ENCODE measurements around the gene MRAS. TPM values are rescaled to one million over a fixed set of nuclear protein-coding genes. Genes with fewer than 3 reads are reported as not detected.

MRAS gene
- total RNA-seq, 1 donor from 2014 or later = 40.1 TPM

DNA sequence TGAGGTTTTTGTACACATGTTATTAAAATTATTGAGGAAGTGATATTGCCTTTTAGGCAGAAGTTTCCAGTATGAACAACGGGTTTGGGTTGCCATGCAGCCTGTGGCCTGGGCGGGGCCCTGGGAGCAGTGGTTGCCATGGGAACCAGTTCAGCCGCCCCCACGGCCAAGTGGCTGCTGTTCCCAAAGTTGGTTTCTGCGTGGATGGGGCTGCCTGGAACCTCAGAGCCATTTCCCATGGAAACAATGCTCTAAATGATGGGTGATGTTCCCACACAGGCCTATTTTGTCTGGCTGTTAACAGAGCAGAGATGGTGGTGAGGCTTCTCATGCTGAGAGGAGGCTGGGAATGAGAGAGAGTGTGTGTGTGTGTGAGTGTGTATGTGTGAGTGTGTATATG is 19.5 kb downstream of the MRAS start:
- H3K27ac Mint-ChIP-seq = no peak overlapping the region
- peaks cover 4% of the 10 kb centered on the region for H3K4me1 Mint-ChIP-seq
- no peak for DNase-seq (ENCODE audit: low spot score in 2 of 2, unreplicated experiment in 2 of 2)
- TF ChIP-seq, protein P1, sequence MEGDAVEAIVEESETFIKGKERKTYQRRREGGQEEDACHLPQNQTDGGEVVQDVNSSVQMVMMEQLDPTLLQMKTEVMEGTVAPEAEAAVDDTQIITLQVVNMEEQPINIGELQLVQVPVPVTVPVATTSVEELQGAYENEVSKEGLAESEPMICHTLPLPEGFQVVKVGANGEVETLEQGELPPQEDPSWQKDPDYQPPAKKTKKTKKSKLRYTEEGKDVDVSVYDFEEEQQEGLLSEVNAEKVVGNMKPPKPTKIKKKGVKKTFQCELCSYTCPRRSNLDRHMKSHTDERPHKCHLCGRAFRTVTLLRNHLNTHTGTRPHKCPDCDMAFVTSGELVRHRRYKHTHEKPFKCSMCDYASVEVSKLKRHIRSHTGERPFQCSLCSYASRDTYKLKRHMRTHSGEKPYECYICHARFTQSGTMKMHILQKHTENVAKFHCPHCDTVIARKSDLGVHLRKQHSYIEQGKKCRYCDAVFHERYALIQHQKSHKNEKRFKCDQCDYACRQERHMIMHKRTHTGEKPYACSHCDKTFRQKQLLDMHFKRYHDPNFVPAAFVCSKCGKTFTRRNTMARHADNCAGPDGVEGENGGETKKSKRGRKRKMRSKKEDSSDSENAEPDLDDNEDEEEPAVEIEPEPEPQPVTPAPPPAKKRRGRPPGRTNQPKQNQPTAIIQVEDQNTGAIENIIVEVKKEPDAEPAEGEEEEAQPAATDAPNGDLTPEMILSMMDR (IDR thresholded peaks at IDR 0.05; ENCODE audit: unreplicated experiment) = no peak
- H3K4me3 Mint-ChIP-seq = no peak overlapping the region
- H3K36me3 Mint-ChIP-seq = peaks cover 4% of the 10 kb centered on the region
- no peaks in the 10 kb centered on the region for H3K27me3 Mint-ChIP-seq (ENCODE audit: low read depth)
- H3K9me3 Mint-ChIP-seq = peaks cover 4% of the 10 kb centered on the region

DNA sequence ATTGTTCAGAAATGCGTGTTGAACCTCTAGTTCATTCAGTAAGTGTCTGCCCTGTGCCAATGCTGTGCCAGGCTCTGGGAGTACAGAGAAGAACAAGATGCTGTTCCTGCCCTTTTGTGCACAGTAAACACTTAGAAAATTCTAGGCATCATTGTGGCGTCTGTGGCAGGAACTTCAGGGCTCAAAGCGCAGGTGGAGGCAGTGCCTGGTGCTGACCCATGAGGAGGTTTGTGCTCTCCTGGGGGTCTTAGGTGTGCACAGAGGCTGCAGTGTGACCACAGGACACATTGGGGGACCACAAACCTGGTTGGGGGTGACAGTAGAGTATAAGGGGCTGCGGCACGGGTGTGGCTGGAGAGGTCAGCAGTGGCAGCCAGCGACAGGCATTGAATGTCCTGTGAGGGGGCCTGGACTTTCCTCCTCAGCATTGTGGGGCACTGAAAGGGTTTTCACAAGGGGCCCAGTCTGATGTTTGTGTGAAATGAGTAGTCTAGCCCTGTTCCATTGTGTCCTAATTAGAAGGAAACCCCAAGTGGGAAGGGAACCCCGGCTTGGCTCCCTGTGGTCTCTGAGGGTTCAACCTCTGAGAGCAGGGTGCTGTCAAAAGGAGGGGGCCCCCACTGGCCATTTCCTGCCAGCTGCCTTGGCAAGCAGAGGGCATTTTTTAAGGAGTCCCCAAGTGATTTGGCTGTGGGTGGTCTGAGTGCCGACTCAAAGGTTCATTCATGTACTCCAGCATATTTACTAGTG is 20.9 kb downstream of the MRAS start:
- peaks cover 4% of the 10 kb centered on the region for H3K4me1 Mint-ChIP-seq
- no peaks in the 10 kb centered on the region for H3K27me3 Mint-ChIP-seq (ENCODE audit: low read depth)
- no peak overlapping the region for H3K4me3 Mint-ChIP-seq
- TF ChIP-seq, protein P1 (IDR thresholded peaks at IDR 0.05; ENCODE audit: unreplicated experiment) = no peak
- no peak overlapping the region for H3K27ac Mint-ChIP-seq
- H3K9me3 Mint-ChIP-seq = peaks cover 5% of the 10 kb centered on the region
- peaks cover 11% of the 10 kb centered on the region for H3K36me3 Mint-ChIP-seq
- DNase-seq (ENCODE audit: low spot score in 2 of 2, unreplicated experiment in 2 of 2) = no peak

DNA sequence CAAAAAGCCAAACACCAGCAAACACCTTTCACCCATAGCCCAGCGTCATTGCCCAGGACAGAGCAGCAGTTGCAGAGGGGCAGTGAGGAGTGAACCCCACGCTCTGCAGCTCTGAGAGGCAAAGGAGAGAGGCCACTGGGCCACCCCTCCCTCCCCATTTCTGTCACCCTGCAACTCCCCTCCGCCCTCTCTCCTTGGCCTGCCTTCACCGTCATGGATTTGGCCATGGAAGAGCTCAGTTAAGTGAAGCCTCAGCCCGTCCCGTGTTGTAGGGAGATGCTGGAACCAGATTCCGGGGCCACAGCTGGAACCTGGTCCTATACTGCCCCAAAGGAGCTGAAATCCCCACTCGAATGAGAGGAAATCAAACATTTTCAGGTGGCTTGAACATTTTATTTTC is 21.9 kb downstream of the MRAS start:
- TF ChIP-seq, protein P1 (IDR thresholded peaks at IDR 0.05; ENCODE audit: unreplicated experiment) = no peak
- peaks cover 18% of the 10 kb centered on the region for H3K36me3 Mint-ChIP-seq

DNA sequence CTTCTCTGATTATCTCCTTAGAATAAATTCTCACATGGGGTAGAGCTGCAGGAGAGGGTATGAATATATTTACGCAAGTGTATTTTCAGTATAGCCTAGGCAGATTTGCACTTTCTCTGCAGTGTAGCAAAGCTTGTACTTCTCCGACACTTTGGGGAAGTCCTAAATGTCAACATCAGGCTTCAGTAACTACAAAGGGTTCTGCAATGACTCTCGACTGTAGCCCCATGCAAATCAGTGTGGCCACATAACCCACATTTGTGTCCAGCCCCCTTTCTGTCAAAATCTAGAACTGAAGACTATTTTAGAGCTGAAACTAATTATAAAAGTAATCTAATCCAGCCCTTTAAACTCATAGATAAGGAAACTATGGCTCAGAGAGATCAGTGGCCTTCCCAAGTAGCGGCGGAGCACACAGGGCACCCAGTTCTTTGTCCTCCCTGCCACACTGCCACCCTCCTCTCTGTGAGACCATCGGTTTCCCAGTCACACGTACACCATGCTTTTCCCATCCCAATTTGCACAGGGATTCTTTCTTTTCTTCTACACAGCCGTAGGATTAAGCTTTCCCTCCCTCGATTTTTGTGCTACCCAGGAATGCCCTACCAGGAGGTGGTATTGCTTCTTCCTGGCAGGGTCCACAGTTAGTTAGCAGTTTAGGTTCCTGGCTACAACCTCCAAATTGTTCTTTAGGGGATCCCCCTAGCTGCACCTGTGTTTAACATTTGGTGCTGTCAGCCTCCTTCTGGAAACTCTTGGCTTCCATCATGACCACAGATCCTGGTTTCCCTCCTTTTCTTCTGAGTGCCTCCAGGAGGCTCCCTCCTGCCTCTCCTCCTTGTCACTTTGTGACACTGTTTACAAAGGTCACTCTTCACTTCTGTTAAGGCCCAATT is 22.9 kb downstream of the MRAS start:
- H3K27ac Mint-ChIP-seq = no peak overlapping the region
- TF ChIP-seq, protein P1 (IDR thresholded peaks at IDR 0.05; ENCODE audit: unreplicated experiment) = no peak
- peaks cover 18% of the 10 kb centered on the region for H3K36me3 Mint-ChIP-seq
- H3K9me3 Mint-ChIP-seq = peaks cover 8% of the 10 kb centered on the region
- H3K4me3 Mint-ChIP-seq = no peak overlapping the region
- H3K27me3 Mint-ChIP-seq (ENCODE audit: low read depth) = no peaks in the 10 kb centered on the region
- H3K4me1 Mint-ChIP-seq = peaks cover 14% of the 10 kb centered on the region
- no peak for DNase-seq (ENCODE audit: low spot score in 2 of 2, unreplicated experiment in 2 of 2)

More for the DNA sequence above, 21.9 kb downstream of the MRAS start:
- no peaks in the 10 kb centered on the region for H3K27me3 Mint-ChIP-seq (ENCODE audit: low read depth)
- DNase-seq (ENCODE audit: low spot score in 2 of 2, unreplicated experiment in 2 of 2) = no peak
- no peak overlapping the region for H3K4me3 Mint-ChIP-seq
- no peak overlapping the region for H3K27ac Mint-ChIP-seq
- peaks cover 8% of the 10 kb centered on the region for H3K9me3 Mint-ChIP-seq
- peaks cover 11% of the 10 kb centered on the region for H3K4me1 Mint-ChIP-seq

DNA sequence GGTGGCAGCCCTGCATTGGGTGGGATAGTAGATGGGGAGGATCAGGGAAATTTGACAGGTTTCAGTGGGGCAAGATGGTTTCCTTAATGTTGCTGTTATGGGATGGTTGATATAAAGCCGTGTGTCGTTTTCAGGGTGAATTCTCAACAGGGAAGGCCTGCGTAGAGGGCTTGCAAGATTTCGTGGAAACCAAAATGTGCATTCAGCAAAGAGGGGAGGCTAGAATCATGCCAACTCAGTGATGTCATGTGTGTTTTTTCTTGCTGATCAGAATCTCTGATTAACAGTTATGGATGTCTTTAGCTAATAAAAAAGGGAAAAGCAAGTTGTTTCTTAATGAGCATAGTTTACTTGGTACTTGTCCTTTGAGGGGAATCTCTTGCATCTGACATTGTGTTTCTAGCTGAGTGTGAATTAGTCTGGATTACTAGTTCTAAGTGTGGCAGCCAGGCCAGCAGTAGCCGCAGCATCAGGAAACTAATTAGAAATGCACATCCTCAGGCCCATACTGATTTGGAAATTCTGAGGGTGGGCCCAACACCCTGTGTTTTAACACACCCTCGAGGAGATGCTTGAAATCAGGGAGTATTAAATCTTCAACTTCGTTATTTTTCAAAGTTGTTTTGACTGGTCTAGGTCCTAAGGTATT is 24.8 kb downstream of the MRAS start:
- peaks cover 16% of the 10 kb centered on the region for H3K4me1 Mint-ChIP-seq
- no peak overlapping the region for H3K4me3 Mint-ChIP-seq
- H3K27ac Mint-ChIP-seq = no peak overlapping the region
- H3K27me3 Mint-ChIP-seq (ENCODE audit: low read depth) = no peaks in the 10 kb centered on the region
- H3K36me3 Mint-ChIP-seq = peaks cover 18% of the 10 kb centered on the region
- TF ChIP-seq, protein P1 (IDR thresholded peaks at IDR 0.05; ENCODE audit: unreplicated experiment) = no peak
- no peak for DNase-seq (ENCODE audit: low spot score in 2 of 2, unreplicated experiment in 2 of 2)
- H3K9me3 Mint-ChIP-seq = peaks cover 8% of the 10 kb centered on the region

Measured in mesothelial cell of epicardium (in vitro differentiated cells).